Sigmoid colon (tissue), 7 donors: ENCODE results near the gene SMAP2. TPM values are rescaled to one million over a fixed set of nuclear protein-coding genes. Genes with fewer than 3 reads are reported as not detected.
A peak's percentile ranks its signal among the peaks of the same experiment; 100 is the strongest.

Experiments
- DNase-seq: peaks from one replicate; pipeline ENCODE4 v3.0.0-alpha.2; 2019
- H3K27ac ChIP-seq, 4 donors: fragments of 200-600 bp; sonication (generic); one replicate each; pipeline ENCODE4 v1.5.1; 2016 to 2019; ENCODE audit warnings: mild to moderate bottlenecking in 1 of 4
- H3K27me3 ChIP-seq, 3 donors: fragments of 200-600 bp; sonication (generic); one replicate each; pipeline ENCODE4 v1.5.1; 2019; ENCODE audit warnings: mild to moderate bottlenecking in 1 of 3
- H3K36me3 ChIP-seq, 4 donors: fragments of 200-600 bp; sonication (generic); one replicate each; pipeline ENCODE4 v1.5.1; 2016 to 2019
- H3K4me1 ChIP-seq, 4 donors: fragments of 200-600 bp; sonication (generic); one replicate each; pipeline ENCODE4 v1.5.1; 2017 to 2019
- H3K4me3 ChIP-seq, 4 donors: fragments of 200-600 bp; sonication (generic); one replicate each; pipeline ENCODE4 v1.5.1; 2017 to 2019; ENCODE audit warnings: mild to moderate bottlenecking in 2 of 4, moderate library complexity in 1 of 4
- H3K9me3 ChIP-seq, 4 donors: fragments of 200-600 bp in 3 of 4; sonication (generic) in 3 of 4; one replicate each; pipeline versions ENCODE4 v1.5.1 to v1.6.1; 2013 to 2019
- EP300 ChIP-seq, 4 donors: sonication (generic); formaldehyde crosslinking; IDR thresholded peaks; one replicate each; pipeline ENCODE4 v1.6.1; 2017; ENCODE audit warnings: antibody characterized with exemption in 4 of 4
- POLR2A ChIP-seq, 2 donors: fragments of 450-650 bp; IDR thresholded peaks; one replicate each; pipeline ENCODE4 v1.6.1; 2016; ENCODE audit warnings: antibody characterized with exemption in 2 of 2, mild to moderate bottlenecking in 2 of 2, moderate library complexity in 2 of 2
- POLR2AphosphoS5 ChIP-seq, 4 donors: sonication (generic); formaldehyde crosslinking; IDR thresholded peaks; one replicate each; pipeline ENCODE4 v1.6.1; 2017; ENCODE audit warnings: antibody characterized with exemption in 4 of 4
- WGBS, 2 donors: extraction: QIAGEN DNeasy Blood & Tissue Kit; methylation state at CpG; one replicate each; pipeline ENCODE4 v1.1.7; 2013; 5-methylcytosine and 5-hydroxymethylcytosine counted together
- intact Hi-C: fragments of 100-400 bp; cut with DNase I; formaldehyde crosslinking; loops from one replicate; pipeline ENCODE4 v1.15.1; 2023
- polyA plus RNA-seq, 3 donors: library from polyadenylated mRNA; stranded (reverse); fragments of 200-250 nt; gene quantifications; one replicate each; pipeline ENCODE4 v1.2.3, GENCODE V29; 2013
- total RNA-seq, 4 donors: library from RNA; depleted of rRNA; stranded (reverse); fragments of >200 nt; gene quantifications; one replicate each; pipeline ENCODE4 v1.1.0, GENCODE V29; 2016
- TF ChIP-seq, protein P1 (sequence below), 4 experiments: fragments of 450-650 bp in 3 of 4; fragments of 200-600 bp in 1 of 4; IDR thresholded peaks; one replicate each; pipeline ENCODE4 v1.5.1; 2016 to 2019; ENCODE audit warnings: antibody characterized with exemption in 4 of 4, mild to moderate bottlenecking in 3 of 4, moderate library complexity in 2 of 4
- donor health status: healthy with polysubstance abuse.
- donor health status: Bipolar disorder and iron deficiency.
- donor health status: healthy.

Gene SMAP2
- total and polyA plus RNA-seq, 7 donors, result 20.5 to 113 (median 24.3) TPM

DNA sequence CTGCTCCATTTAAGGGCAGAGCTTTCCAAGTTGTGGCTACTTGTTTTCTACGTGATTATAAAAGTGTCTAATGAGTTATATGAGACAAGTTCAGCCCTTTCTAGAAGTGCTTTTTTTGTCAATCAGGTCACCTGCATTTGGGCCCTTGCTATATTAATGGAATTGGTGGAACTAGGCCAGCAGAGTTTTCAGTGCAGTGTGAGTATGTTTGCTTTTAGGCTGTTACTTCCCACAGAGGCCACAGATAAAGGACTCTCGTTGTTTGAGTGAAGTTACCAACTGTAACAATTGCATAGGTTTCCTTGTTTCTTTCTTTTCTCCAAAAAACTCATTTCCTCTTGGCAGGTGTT lies 10.9 kb downstream of the SMAP2 start:
- no peak for DNase-seq

DNA sequence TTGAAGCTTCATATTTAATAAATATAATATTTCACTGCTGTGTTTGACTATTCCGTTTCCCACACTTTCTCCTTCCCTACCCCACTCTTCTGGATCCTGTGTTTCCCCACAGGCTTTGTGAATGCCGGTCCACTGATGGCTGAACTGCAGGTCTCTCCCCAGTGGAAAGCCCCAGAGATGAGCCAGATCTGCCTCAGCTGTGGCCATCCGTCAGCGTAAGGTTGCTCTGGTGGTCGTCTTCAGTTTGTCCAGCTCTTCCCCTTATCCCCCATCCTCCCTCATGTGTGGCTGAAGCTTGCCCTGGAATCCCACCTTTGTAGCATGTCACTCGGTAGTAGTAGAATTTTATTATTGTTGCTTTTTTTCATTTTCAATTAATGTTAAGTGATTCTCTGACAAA lies 11.4 kb downstream of the SMAP2 start:
- WGBS, 2 donors, result 62% methylated on average over 6 of the region's 6 CpGs
- intact Hi-C loops, result no loop called here
- Histone ChIP-seq H3K36me3 (no peaks in the 10 kb centered on the region), H3K4me1 (peaks cover 0 to 40% (median 23%) of the 10 kb centered on the region in 4 donors), H3K4me3 (no peak overlapping the region), H3K27me3 (no peaks in the 10 kb centered on the region), H3K27ac (peak overlapping the region; percentile 49 to 74 (median 62)), H3K9me3 (no peaks in the 10 kb centered on the region)
- DNase-seq, result no peak
- TF ChIP-seq POLR2A (IDR thresholded peaks at IDR 0.05) (no peak), POLR2AphosphoS5 (IDR thresholded peaks at IDR 0.05) (no peak), EP300 (IDR thresholded peaks at IDR 0.05) (no peak)
- TF ChIP-seq, protein P1, sequence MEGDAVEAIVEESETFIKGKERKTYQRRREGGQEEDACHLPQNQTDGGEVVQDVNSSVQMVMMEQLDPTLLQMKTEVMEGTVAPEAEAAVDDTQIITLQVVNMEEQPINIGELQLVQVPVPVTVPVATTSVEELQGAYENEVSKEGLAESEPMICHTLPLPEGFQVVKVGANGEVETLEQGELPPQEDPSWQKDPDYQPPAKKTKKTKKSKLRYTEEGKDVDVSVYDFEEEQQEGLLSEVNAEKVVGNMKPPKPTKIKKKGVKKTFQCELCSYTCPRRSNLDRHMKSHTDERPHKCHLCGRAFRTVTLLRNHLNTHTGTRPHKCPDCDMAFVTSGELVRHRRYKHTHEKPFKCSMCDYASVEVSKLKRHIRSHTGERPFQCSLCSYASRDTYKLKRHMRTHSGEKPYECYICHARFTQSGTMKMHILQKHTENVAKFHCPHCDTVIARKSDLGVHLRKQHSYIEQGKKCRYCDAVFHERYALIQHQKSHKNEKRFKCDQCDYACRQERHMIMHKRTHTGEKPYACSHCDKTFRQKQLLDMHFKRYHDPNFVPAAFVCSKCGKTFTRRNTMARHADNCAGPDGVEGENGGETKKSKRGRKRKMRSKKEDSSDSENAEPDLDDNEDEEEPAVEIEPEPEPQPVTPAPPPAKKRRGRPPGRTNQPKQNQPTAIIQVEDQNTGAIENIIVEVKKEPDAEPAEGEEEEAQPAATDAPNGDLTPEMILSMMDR (IDR thresholded peaks at IDR 0.05), result no peak

More for the DNA sequence above, 10.9 kb downstream of the SMAP2 start:
- Histone ChIP-seq H3K4me1 (peaks cover 0 to 44% (median 27%) of the 10 kb centered on the region in 4 donors), H3K27me3 (no peaks in the 10 kb centered on the region), H3K27ac (peak overlapping the region; percentile 49 to 74 (median 62)), H3K36me3 (no peaks in the 10 kb centered on the region), H3K4me3 (no peak overlapping the region), H3K9me3 (no peaks in the 10 kb centered on the region)
- 2 to 13% methylated on average over 2 of the region's 2 CpGs for WGBS, 2 donors
- TF ChIP-seq, protein P1 (IDR thresholded peaks at IDR 0.05), result no peak
- no peak for TF ChIP-seq POLR2AphosphoS5 (IDR thresholded peaks at IDR 0.05)
- TF ChIP-seq POLR2A (IDR thresholded peaks at IDR 0.05), result no peak
- no peak for TF ChIP-seq EP300 (IDR thresholded peaks at IDR 0.05)
- intact Hi-C loops, result no loop called here

DNA sequence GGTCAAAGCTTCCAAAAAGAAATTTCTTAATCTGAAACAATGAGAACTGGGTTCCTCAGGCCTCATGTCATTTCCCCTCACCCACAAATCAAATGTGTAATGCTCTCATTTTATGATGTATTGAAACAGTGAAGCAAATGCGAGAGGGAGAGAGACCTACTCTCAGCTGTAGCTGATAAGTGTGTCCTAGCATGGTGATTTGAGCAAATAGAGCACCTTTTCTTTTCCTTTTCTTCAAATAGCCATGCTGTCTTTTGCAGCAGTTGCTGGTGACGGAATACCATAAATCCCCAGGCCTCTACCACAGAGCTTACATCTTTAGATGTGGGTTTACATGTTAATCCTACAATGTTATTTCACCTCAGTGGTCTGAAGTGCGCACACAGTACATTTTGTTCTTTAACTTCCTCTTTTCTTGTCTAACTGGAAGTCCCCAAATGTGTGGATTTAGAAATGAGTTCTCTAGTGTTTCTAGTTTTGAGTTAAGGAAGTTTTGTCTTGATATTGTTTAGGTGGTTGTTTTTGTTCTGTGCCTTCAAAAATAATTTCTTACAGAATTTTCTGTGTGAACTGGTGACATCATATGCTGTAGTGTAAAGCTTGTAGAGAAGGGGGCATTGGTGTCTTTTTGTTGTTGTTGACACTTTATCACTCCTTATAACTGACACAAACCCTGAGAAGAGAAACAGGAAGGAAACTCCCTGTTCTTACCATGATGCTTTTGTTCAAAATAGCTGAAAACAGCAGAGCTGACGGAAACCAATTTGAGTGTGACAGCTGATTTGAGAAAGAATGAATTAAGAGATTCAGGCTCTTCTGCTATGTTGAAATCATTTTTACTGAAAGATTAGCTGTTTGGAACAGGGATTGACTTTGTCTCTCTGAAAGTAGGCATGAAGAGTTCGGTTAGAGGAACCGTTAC lies 12.2 kb downstream of the SMAP2 start:
- Histone ChIP-seq H3K4me3 (no peak overlapping the region), H3K27ac (peak overlapping the region; percentile 49 to 74 (median 62)), H3K27me3 (no peaks in the 10 kb centered on the region), H3K4me1 (peaks cover 0 to 37% (median 20%) of the 10 kb centered on the region in 4 donors), H3K9me3 (no peaks in the 10 kb centered on the region), H3K36me3 (no peaks in the 10 kb centered on the region)
- TF ChIP-seq, protein P1 (IDR thresholded peaks at IDR 0.05), result no peak
- no peak for TF ChIP-seq POLR2A (IDR thresholded peaks at IDR 0.05)
- peak in 2 of 4 donors; percentile 23 to 42 for TF ChIP-seq POLR2AphosphoS5 (IDR thresholded peaks at IDR 0.05)
- peak in 2 of 4 donors; percentile 42 to 75 for TF ChIP-seq EP300 (IDR thresholded peaks at IDR 0.05)
- 32 to 61% methylated on average over 6 of the region's 6 CpGs for WGBS, 2 donors
- intact Hi-C loops, result no loop called here
- no peak for DNase-seq

DNA sequence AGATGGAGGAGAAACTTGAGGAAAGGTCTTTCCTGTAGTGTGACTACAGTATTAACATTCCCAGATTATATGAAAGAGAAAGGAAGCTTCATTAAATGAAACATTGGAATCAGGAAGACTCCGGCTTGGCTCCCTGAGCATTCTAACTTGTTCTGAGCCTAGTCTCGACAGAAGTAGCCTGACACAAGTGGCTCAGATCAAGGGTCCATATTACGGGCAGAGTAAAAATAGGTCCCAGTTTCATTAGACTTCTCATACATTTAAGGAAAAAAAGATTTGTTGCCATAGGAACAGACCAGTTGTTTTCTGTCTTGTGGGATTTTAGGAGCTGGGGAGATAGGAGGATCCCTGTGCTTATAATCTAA lies 12.8 kb downstream of the SMAP2 start:
- H3K27ac ChIP-seq, result peak overlapping the region; percentile 49 to 74 (median 62)
- H3K9me3 ChIP-seq, result no peaks in the 10 kb centered on the region
- WGBS, 2 donors, result 35 to 75% methylated on average over 3 of the region's 3 CpGs
- H3K4me3 ChIP-seq, result no peak overlapping the region
- H3K36me3 ChIP-seq, result no peaks in the 10 kb centered on the region
- TF ChIP-seq POLR2AphosphoS5 (IDR thresholded peaks at IDR 0.05), result no peak
- TF ChIP-seq EP300 (IDR thresholded peaks at IDR 0.05), result no peak
- TF ChIP-seq POLR2A (IDR thresholded peaks at IDR 0.05), result no peak
- TF ChIP-seq, protein P1 (IDR thresholded peaks at IDR 0.05), result no peak
- peaks cover 0 to 38% (median 22%) of the 10 kb centered on the region in 4 donors for H3K4me1 ChIP-seq
- no peak for DNase-seq
- no peaks in the 10 kb centered on the region for H3K27me3 ChIP-seq
- intact Hi-C loops, result no loop called here
